ENCODE data around the gene PROCR. TPM values are rescaled to one million over a fixed set of nuclear protein-coding genes. Genes with fewer than 3 reads are reported as not detected.
"Not testable (repeated sequence)": the region's sequence is repeated elsewhere in the genome, so short reads cannot be mapped to it uniquely, and the experiment has no call there.

PROCR gene
- total and polyA plus RNA-seq, 4 donors, result 14.4 to 31.0 (median 24.4) TPM

DNA sequence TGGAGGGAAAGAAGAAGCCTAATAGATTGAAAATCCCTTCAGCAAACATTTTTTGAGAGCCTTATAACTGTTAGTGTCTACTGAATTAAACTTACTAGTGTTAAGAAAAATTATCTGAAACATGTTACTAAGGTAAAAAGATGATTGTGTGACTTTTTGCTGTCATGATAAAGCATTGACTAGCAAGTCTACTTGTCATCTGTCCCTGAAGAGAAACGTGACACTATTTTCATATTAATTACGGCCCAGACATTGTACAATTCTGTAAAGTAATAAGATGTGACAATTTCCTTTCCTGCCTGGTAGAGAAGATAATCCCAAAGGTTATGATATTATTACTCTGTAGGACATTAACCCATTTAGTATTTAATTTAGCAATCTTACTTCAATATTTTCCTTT is 15.9 kb upstream of the PROCR start:
- no peak overlapping the region for H3K9ac ChIP-seq (ENCODE audit: insufficient read depth in 1 of 2, low read length in 2 of 2)
- H3K9me3 ChIP-seq (ENCODE audit: control insufficient read depth in 4 of 4, insufficient read depth in 3 of 4, low read length in 3 of 4), result no peaks in the 10 kb centered on the region
- TF ChIP-seq, protein P1, sequence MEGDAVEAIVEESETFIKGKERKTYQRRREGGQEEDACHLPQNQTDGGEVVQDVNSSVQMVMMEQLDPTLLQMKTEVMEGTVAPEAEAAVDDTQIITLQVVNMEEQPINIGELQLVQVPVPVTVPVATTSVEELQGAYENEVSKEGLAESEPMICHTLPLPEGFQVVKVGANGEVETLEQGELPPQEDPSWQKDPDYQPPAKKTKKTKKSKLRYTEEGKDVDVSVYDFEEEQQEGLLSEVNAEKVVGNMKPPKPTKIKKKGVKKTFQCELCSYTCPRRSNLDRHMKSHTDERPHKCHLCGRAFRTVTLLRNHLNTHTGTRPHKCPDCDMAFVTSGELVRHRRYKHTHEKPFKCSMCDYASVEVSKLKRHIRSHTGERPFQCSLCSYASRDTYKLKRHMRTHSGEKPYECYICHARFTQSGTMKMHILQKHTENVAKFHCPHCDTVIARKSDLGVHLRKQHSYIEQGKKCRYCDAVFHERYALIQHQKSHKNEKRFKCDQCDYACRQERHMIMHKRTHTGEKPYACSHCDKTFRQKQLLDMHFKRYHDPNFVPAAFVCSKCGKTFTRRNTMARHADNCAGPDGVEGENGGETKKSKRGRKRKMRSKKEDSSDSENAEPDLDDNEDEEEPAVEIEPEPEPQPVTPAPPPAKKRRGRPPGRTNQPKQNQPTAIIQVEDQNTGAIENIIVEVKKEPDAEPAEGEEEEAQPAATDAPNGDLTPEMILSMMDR (IDR thresholded peaks at IDR 0.05; ENCODE audit: control extremely low read depth, extremely low read depth), result no peak
- no peak overlapping the region for H3K27ac ChIP-seq (ENCODE audit: low read depth in 1 of 2, low read length in 1 of 2)
- no peak overlapping the region for H3K4me3 ChIP-seq
- DNase-seq (no peak), ATAC-seq (ENCODE audit: insufficient read depth, low FRiP score) (no peak)
- H3K27me3 ChIP-seq (ENCODE audit: control insufficient read depth in 3 of 3, insufficient read depth in 3 of 3, low read length in 2 of 3), result peaks cover 0 to 2% (median 0%) of the 10 kb centered on the region in 3 donors
- WGBS, 2 donors, result 75 to 88% methylated on average over 2 of the region's 2 CpGs
- H3K36me3 ChIP-seq (ENCODE audit: control insufficient read depth in 4 of 4, insufficient read depth in 4 of 4, low read length in 4 of 4), result no peaks in the 10 kb centered on the region
- peaks cover 0 to 11% (median 0%) of the 10 kb centered on the region in 5 donors for H3K4me1 ChIP-seq (ENCODE audit: control insufficient read depth in 5 of 5, insufficient read depth in 5 of 5, low read length in 5 of 5)

DNA sequence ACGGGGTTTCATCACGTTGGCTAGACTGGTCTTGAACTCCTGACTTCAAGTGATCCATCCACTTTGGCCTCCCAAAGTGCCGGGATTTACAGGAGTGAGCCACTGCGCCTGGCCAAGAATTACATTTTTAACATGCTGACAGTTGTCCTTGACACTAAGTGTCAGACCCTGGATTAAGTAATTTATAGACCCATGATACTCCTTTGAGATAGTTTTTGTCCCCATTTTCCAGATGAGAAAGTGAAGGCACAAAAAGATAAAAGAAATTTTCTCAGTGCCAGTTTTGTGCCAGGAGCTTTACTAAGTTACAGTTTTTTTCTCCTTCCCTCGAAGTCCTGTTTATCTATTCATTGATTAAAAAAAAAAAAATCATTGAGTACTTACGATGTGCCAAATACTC is 14.9 kb upstream of the PROCR start:
- H3K27me3 ChIP-seq (ENCODE audit: control insufficient read depth in 3 of 3, insufficient read depth in 3 of 3, low read length in 2 of 3), result peaks cover 0 to 2% (median 0%) of the 10 kb centered on the region in 3 donors
- no peak for ATAC-seq (ENCODE audit: insufficient read depth, low FRiP score)
- no peaks in the 10 kb centered on the region for H3K36me3 ChIP-seq (ENCODE audit: control insufficient read depth in 4 of 4, insufficient read depth in 4 of 4, low read length in 4 of 4)
- H3K27ac ChIP-seq (ENCODE audit: low read depth in 1 of 2, low read length in 1 of 2), result no peak overlapping the region
- peaks cover 0 to under 1% (median 0%) of the 10 kb centered on the region in 5 donors for H3K4me1 ChIP-seq (ENCODE audit: control insufficient read depth in 5 of 5, insufficient read depth in 5 of 5, low read length in 5 of 5)
- H3K4me3 ChIP-seq, result no peak overlapping the region
- WGBS, 2 donors, result 85 to 93% methylated on average over 6 of the region's 6 CpGs
- TF ChIP-seq, protein P1 (IDR thresholded peaks at IDR 0.05; ENCODE audit: control extremely low read depth, extremely low read depth), result no peak
- DNase-seq, result no peak
- H3K9me3 ChIP-seq (ENCODE audit: control insufficient read depth in 4 of 4, insufficient read depth in 3 of 4, low read length in 3 of 4), result no peaks in the 10 kb centered on the region
- H3K9ac ChIP-seq (ENCODE audit: insufficient read depth in 1 of 2, low read length in 2 of 2), result no peak overlapping the region

DNA sequence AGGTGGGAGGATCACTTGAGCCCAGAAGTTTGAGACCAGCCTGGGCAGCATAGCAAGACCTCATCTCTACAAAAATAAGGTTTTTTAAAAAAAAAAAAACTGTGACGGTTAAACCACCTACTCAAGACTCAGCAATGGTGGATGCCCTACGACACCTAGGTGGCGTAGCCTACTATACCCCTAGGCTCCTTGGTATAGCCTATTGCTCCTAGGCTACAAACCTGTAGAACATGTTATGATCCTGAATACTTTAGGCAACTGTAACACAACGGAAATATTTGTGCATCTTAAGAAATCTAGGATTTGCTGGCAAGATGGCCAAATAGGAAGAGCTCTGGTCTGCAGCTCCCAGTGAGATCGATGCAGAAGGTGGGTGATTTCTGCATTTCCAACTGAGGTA is 11.5 kb upstream of the PROCR start:
- H3K4me1 ChIP-seq (ENCODE audit: control insufficient read depth in 5 of 5, insufficient read depth in 5 of 5, low read length in 5 of 5); H3K9me3 ChIP-seq (ENCODE audit: control insufficient read depth in 4 of 4, insufficient read depth in 3 of 4, low read length in 3 of 4); H3K9ac ChIP-seq (ENCODE audit: insufficient read depth in 1 of 2, low read length in 2 of 2); H3K27ac ChIP-seq (ENCODE audit: low read depth in 1 of 2, low read length in 1 of 2); DNase-seq; H3K4me3 ChIP-seq; H3K27me3 ChIP-seq (ENCODE audit: control insufficient read depth in 3 of 3, insufficient read depth in 3 of 3, low read length in 2 of 3); ATAC-seq (ENCODE audit: insufficient read depth, low FRiP score); H3K36me3 ChIP-seq (ENCODE audit: control insufficient read depth in 4 of 4, insufficient read depth in 4 of 4, low read length in 4 of 4): not testable (repeated sequence)
- 95 to 96% methylated on average over 5 of the region's 5 CpGs for WGBS, 2 donors

DNA sequence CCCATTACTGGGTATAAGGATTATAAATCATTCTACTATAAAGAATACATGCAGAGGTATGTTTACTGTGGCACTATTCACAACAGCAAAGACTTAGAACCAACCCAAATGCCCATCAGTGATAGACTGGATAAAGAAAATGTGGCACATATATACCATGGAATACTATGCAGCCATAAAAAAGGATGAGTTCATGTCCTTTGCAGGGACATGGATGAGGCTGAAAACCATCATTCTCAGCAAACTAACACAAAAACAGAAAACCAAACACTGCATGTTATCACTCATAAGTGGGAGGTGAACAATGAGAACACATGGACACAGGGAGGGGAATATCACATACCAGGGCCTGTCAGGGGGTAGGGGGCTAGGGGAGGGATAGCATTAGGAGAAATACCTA is 7.3 kb upstream of the PROCR start:
- ATAC-seq (ENCODE audit: insufficient read depth, low FRiP score); H3K27ac ChIP-seq (ENCODE audit: low read depth in 1 of 2, low read length in 1 of 2); H3K4me3 ChIP-seq; H3K9me3 ChIP-seq (ENCODE audit: control insufficient read depth in 4 of 4, insufficient read depth in 3 of 4, low read length in 3 of 4); H3K27me3 ChIP-seq (ENCODE audit: control insufficient read depth in 3 of 3, insufficient read depth in 3 of 3, low read length in 2 of 3); H3K9ac ChIP-seq (ENCODE audit: insufficient read depth in 1 of 2, low read length in 2 of 2); DNase-seq; H3K36me3 ChIP-seq (ENCODE audit: control insufficient read depth in 4 of 4, insufficient read depth in 4 of 4, low read length in 4 of 4); H3K4me1 ChIP-seq (ENCODE audit: control insufficient read depth in 5 of 5, insufficient read depth in 5 of 5, low read length in 5 of 5): not testable (repeated sequence)

Data from lung (tissue), 12 donors.